BLaER1 (cell line): ENCODE data around the gene TAF12.

Experiments
- H3K27ac ChIP-seq: shearing (Covaris generic); formaldehyde crosslinking; 2 replicates; pipeline ENCODE4 v1.8.1; 2022
- H3K27me3 ChIP-seq: shearing (Covaris generic); formaldehyde crosslinking; 2 replicates; pipeline ENCODE4 v1.8.1; 2022
- H3K36me3 ChIP-seq: shearing (Covaris generic); formaldehyde crosslinking; 2 replicates; pipeline ENCODE4 v1.8.1; 2022
- H3K4me1 ChIP-seq: shearing (Covaris generic); formaldehyde crosslinking; 2 replicates; pipeline ENCODE4 v1.8.1; 2022
- H3K4me2 ChIP-seq: shearing (Covaris generic); formaldehyde crosslinking; 2 replicates; pipeline ENCODE4 v1.8.1; 2022
- H3K4me3 ChIP-seq: shearing (Covaris generic); formaldehyde crosslinking; 2 replicates; pipeline ENCODE4 v1.8.1; 2022
- H3K9ac ChIP-seq: shearing (Covaris generic); formaldehyde crosslinking; 2 replicates; pipeline ENCODE4 v1.8.1; 2022
- H3K9me3 ChIP-seq: shearing (Covaris generic); formaldehyde crosslinking; 2 replicates; pipeline ENCODE4 v1.8.1; 2022
- H4K20me1 ChIP-seq: shearing (Covaris generic); formaldehyde crosslinking; 2 replicates; pipeline ENCODE4 v1.8.1; 2022
- Cebpa-rat ChIP-seq: shearing (Covaris generic); IDR thresholded peaks from 2 replicates; pipeline ENCODE4 v1.8.1; 2022

The TAF12 gene

DNA sequence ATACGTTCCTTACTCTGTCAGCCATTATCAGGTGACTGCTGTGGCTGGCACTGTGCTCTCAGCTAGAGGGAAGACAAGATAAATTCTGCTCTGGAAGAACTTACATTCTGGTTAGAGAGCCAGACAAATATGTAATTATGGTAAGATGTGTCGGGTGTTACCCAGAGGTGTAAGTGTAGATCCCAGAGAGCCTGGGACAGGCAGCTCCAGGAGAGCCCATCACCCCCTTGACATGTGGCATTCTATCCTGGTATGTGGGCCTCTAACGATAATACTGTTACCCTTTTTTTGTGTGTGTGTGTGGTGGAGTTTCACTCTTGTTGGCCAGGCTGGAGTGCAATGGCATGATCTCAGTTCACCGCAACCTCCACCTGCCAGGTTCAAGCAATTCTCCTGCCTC is 71.0 kb downstream of the TAF12 start:
- Histone ChIP-seq H3K9me3 (no peaks in the 10 kb centered on the region), H3K9ac (no peak overlapping the region), H3K27ac (no peak overlapping the region), H3K27me3 (no peaks in the 10 kb centered on the region), H3K4me3 (no peak overlapping the region), H3K4me1 (no peaks in the 10 kb centered on the region), H4K20me1 (no peaks in the 10 kb centered on the region; the same call in 1 of the 2 replicates), H3K36me3 (peaks cover 97% of the 10 kb centered on the region), H3K4me2 (no peak overlapping the region)
- TF ChIP-seq Cebpa-rat: no peak

DNA sequence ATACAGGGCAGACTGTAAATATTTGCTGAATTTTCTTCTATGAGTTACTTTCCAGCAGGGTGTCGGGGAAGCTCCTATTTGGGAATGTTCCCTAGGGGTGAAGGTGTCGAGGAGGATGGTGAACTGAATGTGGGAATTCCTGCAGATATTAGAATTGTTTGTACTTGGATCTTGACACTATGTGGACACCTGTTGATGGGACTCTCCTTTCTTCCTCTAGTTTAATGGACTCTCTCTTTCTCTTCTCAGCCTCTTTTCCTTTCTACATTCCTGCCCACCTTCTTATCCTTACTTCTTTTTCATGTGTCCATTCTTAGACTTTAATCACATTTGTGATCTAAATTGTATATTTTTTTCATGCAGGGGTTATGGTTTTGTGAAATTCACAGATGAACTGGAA is 75.9 kb downstream of the TAF12 start:
- no peak overlapping the region for H3K4me2 ChIP-seq
- no peaks in the 10 kb centered on the region for H3K9me3 ChIP-seq
- no peak overlapping the region for H3K9ac ChIP-seq
- TF ChIP-seq Cebpa-rat: no peak
- H4K20me1 ChIP-seq: no peaks in the 10 kb centered on the region
- H3K4me1 ChIP-seq: no peaks in the 10 kb centered on the region
- no peak overlapping the region for H3K4me3 ChIP-seq
- H3K36me3 ChIP-seq: peaks cover 97% of the 10 kb centered on the region
- H3K27me3 ChIP-seq: no peaks in the 10 kb centered on the region
- no peak overlapping the region for H3K27ac ChIP-seq

DNA sequence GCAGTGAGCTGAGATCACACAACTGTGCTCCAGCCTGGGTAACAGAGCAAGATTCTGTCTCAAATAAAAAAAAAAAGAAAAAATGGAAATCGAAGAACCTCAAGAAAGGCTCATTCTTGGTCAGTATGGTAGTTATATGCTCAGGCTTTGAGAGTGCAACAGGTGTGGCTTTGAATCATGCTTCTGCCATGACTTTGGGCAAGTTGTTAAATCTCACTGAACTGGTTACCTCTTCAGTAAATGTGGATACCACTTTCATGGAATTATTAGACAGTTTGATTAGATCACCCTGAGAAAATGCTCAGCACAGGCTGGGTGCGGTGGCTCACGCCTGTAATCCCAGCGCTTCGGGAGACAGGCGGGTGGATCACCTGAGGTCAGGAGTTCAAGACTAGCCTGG is 77.1 kb downstream of the TAF12 start:
- Histone ChIP-seq H3K9me3 (no peaks in the 10 kb centered on the region), H3K4me2 (no peak overlapping the region), H3K9ac (no peak overlapping the region), H3K4me1 (no peaks in the 10 kb centered on the region), H3K36me3 (peaks cover 97% of the 10 kb centered on the region), H3K27ac (no peak overlapping the region), H4K20me1 (no peaks in the 10 kb centered on the region), H3K27me3 (no peaks in the 10 kb centered on the region), H3K4me3 (no peak overlapping the region)
- no peak for TF ChIP-seq Cebpa-rat

DNA sequence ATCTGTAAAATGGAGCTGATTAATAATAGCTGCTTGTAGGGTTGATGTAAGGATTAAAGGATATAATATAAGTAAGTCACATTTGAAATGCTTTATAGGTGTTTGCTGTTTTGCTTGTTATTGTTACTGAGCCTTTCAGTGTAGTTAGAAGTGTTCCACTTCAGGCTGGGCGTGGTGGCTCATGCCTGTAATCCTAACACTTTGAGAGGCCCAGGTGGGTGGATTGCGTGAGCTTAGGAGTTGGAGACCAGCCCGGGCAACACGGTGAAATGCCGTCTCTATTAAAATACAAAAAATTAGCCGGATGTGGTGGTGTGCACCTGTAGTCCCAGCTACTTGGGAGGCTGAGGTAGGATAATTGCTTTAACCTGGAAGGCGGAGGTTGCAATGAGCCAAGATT is 77.8 kb downstream of the TAF12 start:
- Histone ChIP-seq H3K9ac (no peak overlapping the region), H3K4me2 (no peak overlapping the region), H3K27me3 (no peaks in the 10 kb centered on the region), H3K27ac (no peak overlapping the region), H3K4me3 (no peak overlapping the region), H3K4me1 (no peaks in the 10 kb centered on the region), H4K20me1 (no peaks in the 10 kb centered on the region), H3K9me3 (no peaks in the 10 kb centered on the region), H3K36me3 (peaks cover 97% of the 10 kb centered on the region)
- no peak for TF ChIP-seq Cebpa-rat

DNA sequence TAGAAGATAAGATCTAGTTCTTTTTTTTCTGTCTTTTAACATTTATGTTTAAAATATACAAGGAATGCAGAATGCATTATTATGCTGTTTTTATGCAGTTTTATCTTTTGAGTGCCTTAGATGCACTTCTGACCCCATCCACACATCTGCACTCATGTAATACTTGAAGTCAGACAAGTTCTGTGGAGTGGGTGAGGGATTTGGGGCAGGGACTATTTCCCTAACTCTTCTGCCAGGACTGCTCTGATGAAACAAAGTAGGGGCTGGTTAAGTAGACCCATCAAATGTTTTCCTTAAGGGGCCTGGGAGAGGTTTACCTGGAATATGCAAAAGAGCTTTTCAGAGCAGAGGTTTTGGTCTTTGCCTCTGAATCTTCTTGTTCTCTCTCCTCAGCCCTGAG is 78.6 kb downstream of the TAF12 start:
- Histone ChIP-seq H3K27ac (no peak overlapping the region), H3K9ac (no peak overlapping the region), H3K36me3 (peaks cover 100% of the 10 kb centered on the region), H3K4me3 (no peak overlapping the region), H3K4me2 (no peak overlapping the region), H3K4me1 (no peaks in the 10 kb centered on the region), H3K27me3 (no peaks in the 10 kb centered on the region), H4K20me1 (no peaks in the 10 kb centered on the region), H3K9me3 (no peaks in the 10 kb centered on the region)
- no peak for TF ChIP-seq Cebpa-rat

DNA sequence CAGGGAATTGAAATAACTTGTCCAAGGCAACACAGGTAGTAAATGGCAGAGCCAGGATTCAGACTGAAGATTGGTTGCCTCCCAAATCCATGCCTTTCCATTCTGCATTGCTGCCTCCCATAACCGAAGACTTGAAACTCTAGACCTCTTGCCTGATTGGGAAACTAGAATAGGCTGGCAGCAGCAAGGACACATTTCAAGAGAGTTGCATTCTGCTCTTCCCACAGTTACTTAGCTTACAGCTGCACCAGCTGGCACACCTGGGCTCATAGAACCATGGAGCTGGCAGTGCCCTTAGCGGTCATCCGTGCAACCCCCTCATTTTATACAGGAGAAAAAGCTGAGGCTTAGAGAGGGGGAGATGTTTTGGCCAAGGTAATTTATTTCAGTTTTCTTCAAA is 82.0 kb downstream of the TAF12 start:
- H3K36me3 ChIP-seq: peaks cover 99% of the 10 kb centered on the region
- no peaks in the 10 kb centered on the region for H3K4me1 ChIP-seq

More for the DNA sequence above, 82.0 kb downstream of the TAF12 start:
- no peaks in the 10 kb centered on the region for H3K27me3 ChIP-seq
- H3K4me2 ChIP-seq: no peak overlapping the region
- TF ChIP-seq Cebpa-rat: no peak
- H3K9me3 ChIP-seq: no peaks in the 10 kb centered on the region
- no peaks in the 10 kb centered on the region for H4K20me1 ChIP-seq
- H3K27ac ChIP-seq: no peak overlapping the region
- H3K9ac ChIP-seq: no peak overlapping the region
- H3K4me3 ChIP-seq: no peak overlapping the region
